Esophagus muscularis mucosa (tissue), 3 donors: ENCODE measurements around the gene CPD.

Experiments
- POLR2AphosphoS5 ChIP-seq, 2 donors: sonication (generic); formaldehyde crosslinking; IDR thresholded peaks; one replicate each; pipeline ENCODE4 v1.6.1; 2017; ENCODE audit warnings: antibody characterized with exemption in 2 of 2
- TF ChIP-seq, protein P1 (sequence below), 3 experiments: fragments of 200-600 bp in 2 of 3; fragments of 450-650 bp in 1 of 3; sonication (generic) in 2 of 3; IDR thresholded peaks; one replicate each; pipeline ENCODE4 v1.5.1; 2017 to 2019; ENCODE audit warnings: antibody characterized with exemption in 3 of 3, mild to moderate bottlenecking in 2 of 3, moderate library complexity in 1 of 3

- TF ChIP-seq, protein P1, sequence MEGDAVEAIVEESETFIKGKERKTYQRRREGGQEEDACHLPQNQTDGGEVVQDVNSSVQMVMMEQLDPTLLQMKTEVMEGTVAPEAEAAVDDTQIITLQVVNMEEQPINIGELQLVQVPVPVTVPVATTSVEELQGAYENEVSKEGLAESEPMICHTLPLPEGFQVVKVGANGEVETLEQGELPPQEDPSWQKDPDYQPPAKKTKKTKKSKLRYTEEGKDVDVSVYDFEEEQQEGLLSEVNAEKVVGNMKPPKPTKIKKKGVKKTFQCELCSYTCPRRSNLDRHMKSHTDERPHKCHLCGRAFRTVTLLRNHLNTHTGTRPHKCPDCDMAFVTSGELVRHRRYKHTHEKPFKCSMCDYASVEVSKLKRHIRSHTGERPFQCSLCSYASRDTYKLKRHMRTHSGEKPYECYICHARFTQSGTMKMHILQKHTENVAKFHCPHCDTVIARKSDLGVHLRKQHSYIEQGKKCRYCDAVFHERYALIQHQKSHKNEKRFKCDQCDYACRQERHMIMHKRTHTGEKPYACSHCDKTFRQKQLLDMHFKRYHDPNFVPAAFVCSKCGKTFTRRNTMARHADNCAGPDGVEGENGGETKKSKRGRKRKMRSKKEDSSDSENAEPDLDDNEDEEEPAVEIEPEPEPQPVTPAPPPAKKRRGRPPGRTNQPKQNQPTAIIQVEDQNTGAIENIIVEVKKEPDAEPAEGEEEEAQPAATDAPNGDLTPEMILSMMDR (IDR thresholded peaks at IDR 0.05) = no peak
- TF ChIP-seq POLR2AphosphoS5 (IDR thresholded peaks at IDR 0.05) = no peak
Observed at GRCh38 chr17:30398328-30399041, 19.8 kb downstream of the CPD start.
